Pancreas (tissue), 10 donors: ENCODE results near the gene FMN2. TPM values are rescaled to one million over a fixed set of nuclear protein-coding genes. Genes with fewer than 3 reads are reported as not detected.
"Not testable (repeated sequence)": the region's sequence is repeated elsewhere in the genome, so short reads cannot be mapped to it uniquely, and the experiment has no call there.

Experiments used
- ATAC-seq, 4 donors: fragments of 200-7000 bp; cut with Tn5 transposase; one replicate each; pipeline versions ENCODE4 v1.8.0 to v1.9.1; 2020; ENCODE audit warnings: mild to moderate bottlenecking in 4 of 4, moderate library complexity in 4 of 4
- DNase-seq, 6 donors: peaks; one replicate each; pipeline ENCODE4 v3.0.0-alpha.2; 2020
- FAIRE-seq: peaks from 2 replicates; lab custom pipeline; 2012; peaks lifted over from hg19 to GRCh38; lab: Jason Lieb, UNC
- H3K27ac ChIP-seq, 4 donors: fragments of 200-600 bp; sonication (generic); 1 replicate in 3 of 4; 2 replicates in 1 of 4; pipeline versions ENCODE4 v1.5.0 to v1.8.0; 2020
- H3K27me3 ChIP-seq, 4 donors: fragments of 200-600 bp; one replicate each; pipeline ENCODE4 v1.8.0; 2021
- H3K36me3 ChIP-seq, 3 donors: fragments of 200-600 bp; sonication (generic) in 1 of 3; one replicate each; pipeline versions ENCODE4 v1.5.0 to v1.8.0; 2020 to 2021
- H3K4me1 ChIP-seq, 3 donors: fragments of 200-600 bp; one replicate each; pipeline ENCODE4 v1.8.0; 2021
- H3K4me3 ChIP-seq, 4 donors: fragments of 200-600 bp; sonication (generic) in 2 of 4; one replicate each; pipeline versions ENCODE4 v1.5.0 to v1.8.0; 2020 to 2021
- H3K9me3 ChIP-seq, 4 donors: fragments of 200-600 bp; one replicate each; pipeline ENCODE4 v1.8.0; 2021
- CTCF ChIP-seq, 4 donors: fragments of 200-600 bp; sonication (generic) in 3 of 4; IDR thresholded peaks; one replicate each; pipeline versions ENCODE4 v1.5.0 to v1.8.0; 2021; ENCODE audit warnings: antibody characterized with exemption in 4 of 4
- WGBS, 2 donors: extraction: QIAGEN DNeasy Blood & Tissue Kit; methylation state at CpG; one replicate each; pipeline ENCODE4 v1.1.7; 2013; 5-methylcytosine and 5-hydroxymethylcytosine counted together
- intact Hi-C, 3 donors: fragments of 100-400 bp; cut with DNase I; formaldehyde crosslinking; loops; one replicate each; pipeline versions ENCODE4 v1.11.1 to v1.14.2; 2022
- polyA plus RNA-seq, 2 donors: library from polyadenylated mRNA; stranded (reverse); fragments of 200-250 nt; gene quantifications; one replicate each; pipeline ENCODE4 v1.2.3, GENCODE V29; 2013
- total RNA-seq, 6 donors: library from RNA; stranded (reverse); fragmentation: NEBNext Ultra II Directional in 4 of 6; extraction: Animal tissue kit (Norgen Biotek cat#: 25700) in 4 of 6; gene quantifications; one replicate each; pipeline versions ENCODE4 v1.2.1 to v1.2.4, GENCODE V29; 2021 to 2023
- donor health status: healthy with polysubstance abuse.
- donor health status: DM: no; HTN: no; CAD: no; lungs with moderate emphysema.
- donor health status: DM: no; HTN: no; CAD: no.
- donor health status: control.
- donor health status: control.
- donor health status: Bipolar disorder and iron deficiency.
- donor health status: DM: yes; HTN: yes; CAD: no.
- donor health status: DM: no; HTN: no; CAD: no.
- donor health status: DM: no; HTN: no; CAD: no.
- donor health status: DM: yes; HTN: yes; CAD: no.

Gene FMN2
- total and polyA plus RNA-seq, 8 donors, result 0.56 to 8.2 (median 2.0) TPM

GRCh38 chr1:240170806-240171205, 79.1 kb downstream of the FMN2 start:
- Histone ChIP-seq H3K27ac (no peak overlapping the region), H3K9me3 (no peaks in the 10 kb centered on the region), H3K36me3 (no peaks in the 10 kb centered on the region), H3K4me3 (no peak overlapping the region), H3K27me3 (no peaks in the 10 kb centered on the region), H3K4me1 (no peaks in the 10 kb centered on the region)
- no peak for TF ChIP-seq CTCF (IDR thresholded peaks at IDR 0.05)
- ATAC-seq (no peak), DNase-seq (no peak), FAIRE-seq (no peak)
- WGBS, 2 donors, result 56 to 72% methylated on average over 6 of the region's 6 CpGs
- intact Hi-C loops, result no loop called here

- DNase-seq (no peak), ATAC-seq (no peak), FAIRE-seq (no peak)
- H3K36me3 ChIP-seq, result no peaks in the 10 kb centered on the region
- no peak for TF ChIP-seq CTCF (IDR thresholded peaks at IDR 0.05)
- no peak overlapping the region for H3K4me3 ChIP-seq
- no peaks in the 10 kb centered on the region for H3K4me1 ChIP-seq
- intact Hi-C loops, result no loop called here
- no peak overlapping the region for H3K27ac ChIP-seq
- H3K27me3 ChIP-seq, result no peaks in the 10 kb centered on the region
- H3K9me3 ChIP-seq, result no peaks in the 10 kb centered on the region
- WGBS, 2 donors, result 63 to 77% methylated on average over 2 of the region's 2 CpGs
Measured at GRCh38 chr1:240171907-240172306, 80.2 kb downstream of the FMN2 start.

GRCh38 chr1:240173836-240174235, 82.2 kb downstream of the FMN2 start:
- Histone ChIP-seq H3K4me1 (no peaks in the 10 kb centered on the region), H3K27me3 (no peaks in the 10 kb centered on the region), H3K9me3 (no peaks in the 10 kb centered on the region), H3K4me3 (no peak overlapping the region), H3K27ac (no peak overlapping the region), H3K36me3 (no peaks in the 10 kb centered on the region)
- intact Hi-C loops, result no loop called here
- WGBS, 2 donors, result 67 to 76% methylated on average over 1 of the region's 1 CpG
- no peak for TF ChIP-seq CTCF (IDR thresholded peaks at IDR 0.05)
- DNase-seq (no peak), ATAC-seq (no peak), FAIRE-seq (no peak)

GRCh38 chr1:240174734-240175133, 83.1 kb downstream of the FMN2 start:
- FAIRE-seq (no peak), ATAC-seq (no peak), DNase-seq (no peak)
- no peaks in the 10 kb centered on the region for H3K9me3 ChIP-seq
- H3K4me1 ChIP-seq, result no peaks in the 10 kb centered on the region
- TF ChIP-seq CTCF (IDR thresholded peaks at IDR 0.05), result no peak
- H3K27ac ChIP-seq, result no peak overlapping the region
- no peaks in the 10 kb centered on the region for H3K27me3 ChIP-seq
- 64 to 80% methylated on average over 4 of the region's 4 CpGs for WGBS, 2 donors
- H3K36me3 ChIP-seq, result no peaks in the 10 kb centered on the region
- intact Hi-C loops, result no loop called here
- no peak overlapping the region for H3K4me3 ChIP-seq

- intact Hi-C loops, result no loop called here
- Histone ChIP-seq H3K27me3 (no peaks in the 10 kb centered on the region), H3K27ac (no peak overlapping the region), H3K36me3 (no peaks in the 10 kb centered on the region), H3K9me3 (no peaks in the 10 kb centered on the region), H3K4me3 (no peak overlapping the region), H3K4me1 (no peaks in the 10 kb centered on the region)
- TF ChIP-seq CTCF (IDR thresholded peaks at IDR 0.05), result no peak
- no peak for DNase-seq
- no peak for FAIRE-seq
- 71 to 77% methylated on average over 5 of the region's 5 CpGs for WGBS, 2 donors
- ATAC-seq, result no peak
Measured at GRCh38 chr1:240178366-240178765, 86.7 kb downstream of the FMN2 start.

- FAIRE-seq, result peak; percentile 99
- DNase-seq, H3K4me3 ChIP-seq, H3K9me3 ChIP-seq, ATAC-seq, H3K27ac ChIP-seq, intact Hi-C loops, H3K4me1 ChIP-seq, H3K36me3 ChIP-seq: not testable (repeated sequence)
- H3K27me3 ChIP-seq, result peaks cover 0 to 10% (median 0%) of the 10 kb centered on the region in 4 donors
- 71 to 75% methylated on average over 5 of the region's 5 CpGs for WGBS, 2 donors
Measured at GRCh38 chr1:240184682-240185081, 93.0 kb downstream of the FMN2 start.
